ENCODE results near the gene RALGAPA2.

The RALGAPA2 gene

GRCh38 chr20:20501128-20501527 is 211.3 kb downstream of the RALGAPA2 start:
- Histone ChIP-seq H3K9ac (ENCODE audit: low read depth, low read length) (no peak overlapping the region), H3K4me3 (ENCODE audit: low read length) (no peak overlapping the region), H3K4me2 (ENCODE audit: low read length) (no peak overlapping the region), H3K36me3 (ENCODE audit: insufficient read depth, low read length) (no peaks in the 10 kb centered on the region), H3K4me1 (ENCODE audit: control insufficient read depth, insufficient read depth, low read length) (no peaks in the 10 kb centered on the region), H3K9me3 (replicated peaks; ENCODE audit: low read length) (no peaks in the 10 kb centered on the region), H3K27me3 (ENCODE audit: control insufficient read depth, insufficient read depth, low read length) (no peaks in the 10 kb centered on the region)

GRCh38 chr20:20500312-20500711 is 212.1 kb downstream of the RALGAPA2 start:
- no peak overlapping the region for H3K9ac ChIP-seq (ENCODE audit: low read depth, low read length)
- no peak overlapping the region for H3K4me2 ChIP-seq (ENCODE audit: low read length)
- no peaks in the 10 kb centered on the region for H3K4me1 ChIP-seq (ENCODE audit: control insufficient read depth, insufficient read depth, low read length)
- no peaks in the 10 kb centered on the region for H3K36me3 ChIP-seq (ENCODE audit: insufficient read depth, low read length)
- no peak overlapping the region for H3K4me3 ChIP-seq (ENCODE audit: low read length)
- no peaks in the 10 kb centered on the region for H3K9me3 ChIP-seq (replicated peaks; ENCODE audit: low read length)
- H3K27me3 ChIP-seq (ENCODE audit: control insufficient read depth, insufficient read depth, low read length) = no peaks in the 10 kb centered on the region

DNA sequence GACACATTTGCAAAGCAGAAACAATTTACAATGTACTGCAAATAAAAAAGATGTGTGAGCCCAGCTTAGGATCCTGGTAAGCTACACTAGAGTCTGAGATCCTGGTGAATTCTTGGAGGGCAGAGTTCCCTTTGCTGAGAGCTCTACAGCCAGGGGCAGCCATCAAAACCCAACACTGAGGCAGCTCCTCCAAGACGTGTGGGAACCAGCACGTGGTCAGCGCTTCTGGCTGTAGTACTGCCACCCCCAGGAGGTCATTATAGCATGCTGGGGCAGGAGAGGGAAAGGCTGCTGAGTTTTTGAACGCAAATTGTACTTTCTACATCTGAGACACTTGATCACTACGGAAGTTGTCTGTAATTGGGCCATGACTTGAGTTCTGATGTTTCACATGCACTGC is 213.0 kb downstream of the RALGAPA2 start:
- Histone ChIP-seq H3K9me3 (replicated peaks; ENCODE audit: low read length) (no peaks in the 10 kb centered on the region), H3K4me1 (ENCODE audit: control insufficient read depth, insufficient read depth, low read length) (no peaks in the 10 kb centered on the region), H3K4me2 (ENCODE audit: low read length) (no peak overlapping the region), H3K27me3 (ENCODE audit: control insufficient read depth, insufficient read depth, low read length) (no peaks in the 10 kb centered on the region), H3K36me3 (ENCODE audit: insufficient read depth, low read length) (no peaks in the 10 kb centered on the region), H3K4me3 (ENCODE audit: low read length) (no peak overlapping the region), H3K9ac (ENCODE audit: low read depth, low read length) (no peak overlapping the region)

DNA sequence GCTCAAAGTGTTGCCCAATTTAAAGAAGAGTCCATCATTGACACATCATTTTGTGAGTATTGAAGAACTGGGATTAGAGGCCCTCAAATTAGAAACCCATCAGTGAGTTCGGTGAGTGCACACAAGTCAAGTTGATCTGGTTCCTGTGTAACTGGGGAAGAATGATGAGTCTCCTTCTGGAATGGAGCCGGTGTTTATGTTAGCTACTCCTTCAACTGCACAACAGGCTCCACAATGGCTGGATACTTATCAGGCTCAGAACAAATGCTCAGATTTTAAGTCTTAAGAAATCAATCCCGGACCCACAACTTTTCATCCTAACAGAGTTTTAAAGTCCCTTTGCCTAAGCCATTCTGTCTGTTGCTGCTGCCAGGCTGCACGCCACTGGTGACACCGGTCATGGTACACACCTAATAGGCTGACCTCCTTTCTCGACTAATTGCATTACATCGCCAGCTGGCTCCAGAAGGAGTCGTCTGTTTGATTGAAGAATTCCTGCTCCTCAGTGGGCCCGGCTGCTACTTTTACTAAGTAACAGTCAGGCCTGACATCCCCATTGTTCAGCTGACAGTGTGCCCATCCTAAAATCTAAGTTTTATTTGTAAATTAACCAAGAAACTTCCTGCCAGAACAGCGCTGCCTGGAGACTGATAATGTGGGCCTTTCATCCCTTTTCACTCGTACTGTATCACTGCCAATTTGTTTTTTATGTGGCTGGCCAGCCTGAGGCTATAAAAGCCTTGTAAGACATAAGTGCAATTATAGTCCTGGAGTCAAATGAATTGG is 214.2 kb downstream of the RALGAPA2 start:
- Histone ChIP-seq H3K4me2 (ENCODE audit: low read length) (no peak overlapping the region), H3K36me3 (ENCODE audit: insufficient read depth, low read length) (no peaks in the 10 kb centered on the region), H3K27me3 (ENCODE audit: control insufficient read depth, insufficient read depth, low read length) (no peaks in the 10 kb centered on the region), H3K9ac (ENCODE audit: low read depth, low read length) (no peak overlapping the region), H3K4me1 (ENCODE audit: control insufficient read depth, insufficient read depth, low read length) (no peaks in the 10 kb centered on the region), H3K9me3 (replicated peaks; ENCODE audit: low read length) (no peaks in the 10 kb centered on the region), H3K4me3 (ENCODE audit: low read length) (no peak overlapping the region)

- Histone ChIP-seq H3K27me3 (ENCODE audit: control insufficient read depth, insufficient read depth, low read length) (no peaks in the 10 kb centered on the region), H3K4me2 (ENCODE audit: low read length) (no peak overlapping the region), H3K9me3 (replicated peaks; ENCODE audit: low read length) (no peaks in the 10 kb centered on the region), H3K4me1 (ENCODE audit: control insufficient read depth, insufficient read depth, low read length) (no peaks in the 10 kb centered on the region), H3K4me3 (ENCODE audit: low read length) (no peak overlapping the region), H3K9ac (ENCODE audit: low read depth, low read length) (no peak overlapping the region), H3K36me3 (ENCODE audit: insufficient read depth, low read length) (no peaks in the 10 kb centered on the region)
Measured at GRCh38 chr20:20497242-20497978, 215.0 kb downstream of the RALGAPA2 start.

- H3K4me2 ChIP-seq (ENCODE audit: low read length) = no peak overlapping the region
- H3K4me3 ChIP-seq (ENCODE audit: low read length) = no peak overlapping the region
- no peak overlapping the region for H3K9ac ChIP-seq (ENCODE audit: low read depth, low read length)
- H3K36me3 ChIP-seq (ENCODE audit: insufficient read depth, low read length) = no peaks in the 10 kb centered on the region
- H3K9me3 ChIP-seq (replicated peaks; ENCODE audit: low read length) = no peaks in the 10 kb centered on the region
- no peaks in the 10 kb centered on the region for H3K4me1 ChIP-seq (ENCODE audit: control insufficient read depth, insufficient read depth, low read length)
- H3K27me3 ChIP-seq (ENCODE audit: control insufficient read depth, insufficient read depth, low read length) = no peaks in the 10 kb centered on the region
Measured at GRCh38 chr20:20495729-20496503, 216.5 kb downstream of the RALGAPA2 start.

- Histone ChIP-seq H3K4me1 (ENCODE audit: control insufficient read depth, insufficient read depth, low read length) (no peaks in the 10 kb centered on the region), H3K4me2 (ENCODE audit: low read length) (no peak overlapping the region), H3K4me3 (ENCODE audit: low read length) (no peak overlapping the region), H3K27me3 (ENCODE audit: control insufficient read depth, insufficient read depth, low read length) (no peaks in the 10 kb centered on the region), H3K9ac (ENCODE audit: low read depth, low read length) (no peak overlapping the region), H3K9me3 (replicated peaks; ENCODE audit: low read length) (no peaks in the 10 kb centered on the region), H3K36me3 (ENCODE audit: insufficient read depth, low read length) (no peaks in the 10 kb centered on the region)
Measured at GRCh38 chr20:20493701-20494100, 218.7 kb downstream of the RALGAPA2 start.

DNA sequence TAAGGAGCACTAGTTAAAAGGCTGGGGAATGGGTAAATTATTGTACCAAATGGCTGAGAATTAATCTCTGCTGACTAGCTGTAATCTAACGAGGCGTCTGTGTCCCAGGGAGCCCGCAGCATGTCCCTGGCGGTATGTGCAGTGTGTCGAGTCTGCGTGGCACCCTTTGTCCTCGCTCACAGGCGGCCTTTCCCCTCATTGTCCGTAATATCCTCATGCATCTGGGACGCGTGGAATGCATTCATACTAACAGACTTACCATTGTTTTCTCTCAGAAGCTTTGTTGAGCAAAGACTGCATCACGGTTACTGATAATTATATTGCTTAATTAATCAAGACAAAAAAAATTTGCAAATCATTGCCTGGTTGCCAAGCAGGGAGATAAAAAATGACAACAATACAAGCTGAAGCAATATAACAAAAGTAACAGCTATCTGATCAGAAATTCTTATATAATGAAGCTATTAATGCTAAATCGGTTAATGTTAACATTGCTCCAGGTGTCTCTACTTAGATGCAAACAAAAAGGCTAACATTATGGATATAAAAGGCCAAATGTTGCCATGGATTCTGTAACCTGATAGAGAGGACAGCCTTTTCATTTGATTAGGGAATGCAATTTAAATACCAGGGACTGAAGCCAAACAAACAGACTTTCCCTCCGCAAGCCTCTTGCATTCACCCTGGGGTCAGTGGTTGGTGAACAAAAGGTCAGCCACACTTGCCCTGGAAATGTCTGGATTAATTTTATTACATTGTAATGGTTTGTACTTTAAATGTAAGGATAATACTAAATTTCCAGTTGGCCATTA is 219.7 kb downstream of the RALGAPA2 start:
- Histone ChIP-seq H3K9me3 (replicated peaks; ENCODE audit: low read length) (no peaks in the 10 kb centered on the region), H3K4me3 (ENCODE audit: low read length) (no peak overlapping the region), H3K36me3 (ENCODE audit: insufficient read depth, low read length) (no peaks in the 10 kb centered on the region), H3K4me2 (ENCODE audit: low read length) (no peak overlapping the region), H3K4me1 (ENCODE audit: control insufficient read depth, insufficient read depth, low read length) (no peaks in the 10 kb centered on the region), H3K9ac (ENCODE audit: low read depth, low read length) (no peak overlapping the region), H3K27me3 (ENCODE audit: control insufficient read depth, insufficient read depth, low read length) (no peaks in the 10 kb centered on the region)

GRCh38 chr20:20491784-20492264 is 220.6 kb downstream of the RALGAPA2 start:
- H3K27me3 ChIP-seq (ENCODE audit: control insufficient read depth, insufficient read depth, low read length) = no peaks in the 10 kb centered on the region
- H3K4me3 ChIP-seq (ENCODE audit: low read length) = no peak overlapping the region
- no peaks in the 10 kb centered on the region for H3K36me3 ChIP-seq (ENCODE audit: insufficient read depth, low read length)
- H3K9me3 ChIP-seq (replicated peaks; ENCODE audit: low read length) = no peaks in the 10 kb centered on the region
- no peak overlapping the region for H3K9ac ChIP-seq (ENCODE audit: low read depth, low read length)
- H3K4me1 ChIP-seq (ENCODE audit: control insufficient read depth, insufficient read depth, low read length) = no peaks in the 10 kb centered on the region
- H3K4me2 ChIP-seq (ENCODE audit: low read length) = no peak overlapping the region

- Histone ChIP-seq H3K36me3 (ENCODE audit: insufficient read depth, low read length) (no peaks in the 10 kb centered on the region), H3K9me3 (replicated peaks; ENCODE audit: low read length) (no peaks in the 10 kb centered on the region), H3K9ac (ENCODE audit: low read depth, low read length) (no peak overlapping the region), H3K4me2 (ENCODE audit: low read length) (no peak overlapping the region), H3K4me3 (ENCODE audit: low read length) (no peak overlapping the region), H3K4me1 (ENCODE audit: control insufficient read depth, insufficient read depth, low read length) (no peaks in the 10 kb centered on the region), H3K27me3 (ENCODE audit: control insufficient read depth, insufficient read depth, low read length) (no peaks in the 10 kb centered on the region)
Measured at GRCh38 chr20:20491110-20491783, 221.2 kb downstream of the RALGAPA2 start.
